ENCODE data around the gene KCNB1.

- TF ChIP-seq, protein P1, sequence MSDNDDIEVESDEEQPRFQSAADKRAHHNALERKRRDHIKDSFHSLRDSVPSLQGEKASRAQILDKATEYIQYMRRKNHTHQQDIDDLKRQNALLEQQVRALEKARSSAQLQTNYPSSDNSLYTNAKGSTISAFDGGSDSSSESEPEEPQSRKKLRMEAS (IDR thresholded peaks at IDR 0.05; ENCODE audit: low read depth, low read length), result no peak
- no peak for TF ChIP-seq POLR2A (IDR thresholded peaks at IDR 0.05; ENCODE audit: extremely low read depth, insufficient read length)
- TF ChIP-seq, protein P2, sequence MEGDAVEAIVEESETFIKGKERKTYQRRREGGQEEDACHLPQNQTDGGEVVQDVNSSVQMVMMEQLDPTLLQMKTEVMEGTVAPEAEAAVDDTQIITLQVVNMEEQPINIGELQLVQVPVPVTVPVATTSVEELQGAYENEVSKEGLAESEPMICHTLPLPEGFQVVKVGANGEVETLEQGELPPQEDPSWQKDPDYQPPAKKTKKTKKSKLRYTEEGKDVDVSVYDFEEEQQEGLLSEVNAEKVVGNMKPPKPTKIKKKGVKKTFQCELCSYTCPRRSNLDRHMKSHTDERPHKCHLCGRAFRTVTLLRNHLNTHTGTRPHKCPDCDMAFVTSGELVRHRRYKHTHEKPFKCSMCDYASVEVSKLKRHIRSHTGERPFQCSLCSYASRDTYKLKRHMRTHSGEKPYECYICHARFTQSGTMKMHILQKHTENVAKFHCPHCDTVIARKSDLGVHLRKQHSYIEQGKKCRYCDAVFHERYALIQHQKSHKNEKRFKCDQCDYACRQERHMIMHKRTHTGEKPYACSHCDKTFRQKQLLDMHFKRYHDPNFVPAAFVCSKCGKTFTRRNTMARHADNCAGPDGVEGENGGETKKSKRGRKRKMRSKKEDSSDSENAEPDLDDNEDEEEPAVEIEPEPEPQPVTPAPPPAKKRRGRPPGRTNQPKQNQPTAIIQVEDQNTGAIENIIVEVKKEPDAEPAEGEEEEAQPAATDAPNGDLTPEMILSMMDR (IDR thresholded peaks at IDR 0.05; ENCODE audit: low read depth, low read length), result no peak
Observed at GRCh38 chr20:49433333-49433732, 49.1 kb downstream of the KCNB1 start.

Measured in NB4 (cell line).